Karpas-422 (cell line): ENCODE data around the gene USP12. TPM values are rescaled to one million over a fixed set of nuclear protein-coding genes. Genes with fewer than 3 reads are reported as not detected.

Experiments
- DNase-seq: peaks from one replicate; pipeline ENCODE4 v3.0.0-alpha.2; 2015
- H2AFZ ChIP-seq: fragments of 200-600 bp; sonication (generic); 2 replicates; pipeline ENCODE4 v1.6.1; 2014; ENCODE audit warnings: antibody characterized with exemption, low read length, mixed read lengths
- H3K27ac ChIP-seq: fragments of 200-600 bp; sonication (generic); 2 replicates; pipeline ENCODE4 v1.5.1; 2014; ENCODE audit warnings: mild to moderate bottlenecking, low read length, moderate library complexity
- H3K27me3 ChIP-seq: fragments of 200-600 bp; sonication (generic); 2 replicates; pipeline ENCODE4 v1.6.1; 2014; ENCODE audit warnings: low read length, mixed read lengths
- H3K36me3 ChIP-seq: fragments of 200-600 bp; sonication (generic); 2 replicates; pipeline ENCODE4 v1.6.1; 2014; ENCODE audit warnings: low read length, mixed read lengths; ENCODE audit not compliant: insufficient read depth
- H3K4me1 ChIP-seq: fragments of 200-600 bp; sonication (generic); 2 replicates; pipeline ENCODE4 v1.6.1; 2014; ENCODE audit warnings: mild to moderate bottlenecking, low read length, mixed read lengths
- H3K4me2 ChIP-seq: fragments of 200-600 bp; sonication (generic); 2 replicates; pipeline ENCODE4 v1.6.1; 2014; ENCODE audit warnings: low read length, low read depth, mild to moderate bottlenecking; ENCODE audit not compliant: poor library complexity, severe bottlenecking
- H3K4me3 ChIP-seq: fragments of 200-600 bp; sonication (generic); 2 replicates; pipeline ENCODE4 v1.5.1; 2014; ENCODE audit warnings: mild to moderate bottlenecking, antibody characterized with exemption, low read length, mixed read lengths
- H3K79me2 ChIP-seq: fragments of 200-600 bp; sonication (generic); 2 replicates; pipeline ENCODE4 v1.6.1; 2014; ENCODE audit warnings: mild to moderate bottlenecking, low read length, mixed read lengths
- H3K9ac ChIP-seq: fragments of 200-600 bp; sonication (generic); 2 replicates; pipeline ENCODE4 v1.6.0; 2014; ENCODE audit warnings: low read length
- H3K9me2 ChIP-seq: fragments of 200-600 bp; sonication (generic), shearing (Covaris generic); replicated peaks from 2 replicates; pipeline ENCODE4 v1.6.0; 2014; ENCODE audit warnings: mild to moderate bottlenecking, low read length, moderate library complexity; ENCODE audit not compliant: insufficient read depth
- H3K9me3 ChIP-seq: fragments of 300-700, 200-600 bp; sonication (generic); 2 replicates; pipeline ENCODE4 v1.6.1; 2014; ENCODE audit warnings: low read length, mixed read lengths
- H4K20me1 ChIP-seq: fragments of 200-600 bp; sonication (generic); 2 replicates; pipeline ENCODE4 v1.6.1; 2014; ENCODE audit warnings: mild to moderate bottlenecking, antibody characterized with exemption, low read length, low read depth; ENCODE audit not compliant: insufficient read depth
- total RNA-seq: library from RNA; depleted of rRNA; stranded (reverse); fragments of >200 nt; shearing (Covaris generic); gene quantifications from 2 replicates; pipeline ENCODE4 v1.2.3, GENCODE V29; 2014; ENCODE audit warnings: low replicate concordance

Gene USP12
- total RNA-seq, 1 experiment from 2014 or later, result 7.2 TPM

DNA sequence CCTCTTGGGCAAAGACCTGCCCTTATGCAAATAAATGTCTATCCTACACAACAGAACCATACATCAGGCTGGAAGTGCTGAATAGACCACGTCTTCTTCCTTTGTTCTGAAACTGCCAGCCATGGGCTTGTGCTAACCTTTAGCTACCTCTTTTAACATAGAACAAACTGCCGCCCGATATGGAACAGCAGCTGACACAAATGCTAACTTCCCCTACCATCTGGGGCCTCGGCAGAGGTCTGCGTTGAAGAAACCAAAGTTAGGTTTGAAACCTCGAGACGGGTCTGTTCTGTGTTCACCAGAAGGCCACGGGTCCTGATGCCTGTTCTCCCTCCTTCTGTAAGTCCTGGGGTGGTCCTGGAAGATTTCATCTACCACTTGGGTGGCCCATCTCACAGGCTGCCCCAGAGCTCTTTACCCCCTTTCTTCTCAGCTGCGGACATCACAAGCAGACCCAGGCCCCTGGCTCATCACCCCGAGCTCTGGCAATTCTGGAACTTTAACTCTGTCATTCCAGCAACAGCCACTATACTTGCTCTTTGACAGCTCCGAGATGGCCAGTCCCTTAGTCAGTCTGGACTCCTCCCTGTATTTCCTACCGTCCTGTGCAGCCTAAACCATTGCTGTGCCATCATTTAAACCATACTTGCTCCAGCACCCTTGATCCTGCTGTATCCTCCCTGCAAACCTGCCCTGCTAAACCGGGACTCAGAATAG, 146.7 kb downstream of the USP12 start:
- Histone ChIP-seq H3K9me3 (no peaks in the 10 kb centered on the region), H3K27ac (no peak overlapping the region), H3K4me1 (peaks cover 9% of the 10 kb centered on the region), H2AFZ (no peak overlapping the region), H3K4me3 (no peak overlapping the region), H3K9me2 (no peaks in the 10 kb centered on the region), H3K4me2 (no peak overlapping the region), H3K79me2 (no peaks in the 10 kb centered on the region), H3K9ac (no peak overlapping the region), H3K36me3 (no peaks in the 10 kb centered on the region), H4K20me1 (no peaks in the 10 kb centered on the region), H3K27me3 (no peaks in the 10 kb centered on the region)
- no peak for DNase-seq

DNA sequence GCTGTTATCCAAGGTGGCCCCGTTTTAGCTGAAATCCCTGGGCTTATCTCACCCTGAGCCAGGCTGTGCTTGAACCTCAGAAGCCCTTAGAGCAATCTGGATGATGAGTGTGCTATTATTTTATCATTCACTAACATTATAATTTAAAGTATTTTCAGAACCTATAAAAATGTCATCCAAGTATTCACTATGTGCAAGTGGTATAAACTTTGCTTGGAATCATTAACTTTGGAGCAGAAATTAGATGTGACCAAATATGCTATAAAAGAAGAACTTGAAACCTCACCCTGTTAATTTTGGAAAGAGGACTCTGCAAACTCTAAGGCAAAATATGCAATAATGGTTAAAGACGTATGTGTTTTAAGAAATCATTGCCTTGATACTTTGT, 147.5 kb downstream of the USP12 start:
- no peaks in the 10 kb centered on the region for H4K20me1 ChIP-seq
- H3K4me2 ChIP-seq, result no peak overlapping the region
- peaks cover 9% of the 10 kb centered on the region for H3K4me1 ChIP-seq
- no peaks in the 10 kb centered on the region for H3K79me2 ChIP-seq
- H3K27me3 ChIP-seq, result no peaks in the 10 kb centered on the region
- no peak overlapping the region for H3K4me3 ChIP-seq
- no peaks in the 10 kb centered on the region for H3K36me3 ChIP-seq
- H3K27ac ChIP-seq, result no peak overlapping the region
- no peaks in the 10 kb centered on the region for H3K9me2 ChIP-seq
- no peak overlapping the region for H2AFZ ChIP-seq
- DNase-seq, result no peak
- H3K9ac ChIP-seq, result no peak overlapping the region
- no peaks in the 10 kb centered on the region for H3K9me3 ChIP-seq

DNA sequence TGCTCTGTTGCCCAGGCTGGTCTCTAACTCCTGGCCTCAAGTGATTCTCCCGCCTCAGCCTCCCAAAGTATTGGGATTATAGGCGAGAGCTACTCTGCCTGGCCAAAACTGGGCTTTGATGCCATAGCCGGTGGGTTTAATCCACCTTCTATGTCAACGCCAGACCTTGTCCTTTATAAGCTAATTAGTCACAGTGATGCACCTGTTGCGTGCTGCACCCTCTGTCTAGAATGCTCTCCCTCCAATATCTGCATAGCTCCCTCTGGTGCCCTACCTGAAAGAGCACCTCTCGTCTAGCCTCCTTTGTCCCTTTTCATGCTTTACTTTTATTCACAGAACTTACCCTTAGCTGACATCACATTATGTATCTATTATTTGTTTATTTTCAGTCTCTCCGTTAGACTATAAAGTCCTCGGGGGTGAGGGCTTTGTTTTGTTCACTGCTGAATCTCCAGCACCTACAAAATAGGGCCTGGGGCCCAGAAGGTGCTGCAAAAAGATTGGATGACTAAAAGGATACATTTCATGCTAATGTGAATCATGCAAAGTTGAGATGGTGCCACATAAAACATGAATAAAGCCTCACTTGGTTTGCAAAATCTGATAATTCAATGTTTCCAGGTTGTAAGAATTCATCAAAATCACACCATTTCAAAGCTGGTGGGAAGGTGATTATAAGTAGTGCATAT, 148.1 kb downstream of the USP12 start:
- no peak for DNase-seq
- H3K27ac ChIP-seq, result no peak overlapping the region
- no peak overlapping the region for H3K9ac ChIP-seq
- no peaks in the 10 kb centered on the region for H3K79me2 ChIP-seq
- peaks cover 9% of the 10 kb centered on the region for H3K4me1 ChIP-seq
- H3K9me3 ChIP-seq, result no peaks in the 10 kb centered on the region
- no peaks in the 10 kb centered on the region for H4K20me1 ChIP-seq
- no peaks in the 10 kb centered on the region for H3K9me2 ChIP-seq
- H2AFZ ChIP-seq, result no peak overlapping the region
- H3K4me2 ChIP-seq, result no peak overlapping the region
- H3K27me3 ChIP-seq, result no peaks in the 10 kb centered on the region
- H3K36me3 ChIP-seq, result no peaks in the 10 kb centered on the region
- H3K4me3 ChIP-seq, result no peak overlapping the region

GRCh38 chr13:27022571-27023311, 148.9 kb downstream of the USP12 start:
- no peaks in the 10 kb centered on the region for H3K36me3 ChIP-seq
- H3K27me3 ChIP-seq, result no peaks in the 10 kb centered on the region
- no peak for DNase-seq
- no peak overlapping the region for H3K4me2 ChIP-seq
- peaks cover 9% of the 10 kb centered on the region for H3K4me1 ChIP-seq
- no peaks in the 10 kb centered on the region for H4K20me1 ChIP-seq
- no peaks in the 10 kb centered on the region for H3K79me2 ChIP-seq
- H3K9me3 ChIP-seq, result no peaks in the 10 kb centered on the region
- no peak overlapping the region for H3K4me3 ChIP-seq
- H3K27ac ChIP-seq, result no peak overlapping the region
- no peaks in the 10 kb centered on the region for H3K9me2 ChIP-seq
- H3K9ac ChIP-seq, result no peak overlapping the region
- H2AFZ ChIP-seq, result no peak overlapping the region

- Histone ChIP-seq H3K79me2 (no peaks in the 10 kb centered on the region), H2AFZ (no peak overlapping the region), H3K36me3 (no peaks in the 10 kb centered on the region), H3K27me3 (no peaks in the 10 kb centered on the region), H3K9me3 (no peaks in the 10 kb centered on the region), H3K9me2 (no peaks in the 10 kb centered on the region), H3K27ac (no peak overlapping the region), H3K4me2 (no peak overlapping the region), H4K20me1 (no peaks in the 10 kb centered on the region), H3K4me3 (no peak overlapping the region), H3K9ac (no peak overlapping the region), H3K4me1 (peaks cover 9% of the 10 kb centered on the region)
- DNase-seq, result no peak
Measured at GRCh38 chr13:27020415-27020814, 151.2 kb downstream of the USP12 start.

DNA sequence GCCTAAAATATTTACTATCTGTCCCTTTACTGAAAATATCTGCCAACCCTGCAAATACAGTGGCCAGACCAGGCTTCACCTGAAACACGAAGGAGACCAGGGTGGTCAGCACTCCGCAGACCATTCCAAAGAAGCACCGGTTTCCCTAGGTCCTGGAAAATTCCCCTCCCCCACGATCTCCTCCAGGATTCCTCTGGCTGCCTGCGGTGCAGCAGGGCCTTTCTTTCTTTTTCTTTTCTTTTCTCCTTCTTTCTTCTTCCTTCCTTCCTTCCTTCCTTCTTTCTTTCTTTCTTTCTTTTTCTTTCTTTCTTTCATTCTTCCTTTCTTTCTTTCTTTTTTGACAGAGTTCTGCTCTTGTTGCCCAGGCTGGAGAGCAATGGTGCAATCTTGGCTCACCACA, 152.7 kb downstream of the USP12 start:
- no peaks in the 10 kb centered on the region for H3K79me2 ChIP-seq
- no peaks in the 10 kb centered on the region for H3K27me3 ChIP-seq
- DNase-seq, result no peak
- no peaks in the 10 kb centered on the region for H3K9me3 ChIP-seq
- no peaks in the 10 kb centered on the region for H3K9me2 ChIP-seq
- H4K20me1 ChIP-seq, result no peaks in the 10 kb centered on the region
- H3K36me3 ChIP-seq, result no peaks in the 10 kb centered on the region
- H3K4me1 ChIP-seq, result no peaks in the 10 kb centered on the region
- H3K27ac ChIP-seq, result no peak overlapping the region
- no peak overlapping the region for H3K9ac ChIP-seq
- H2AFZ ChIP-seq, result no peak overlapping the region
- H3K4me2 ChIP-seq, result no peak overlapping the region
- H3K4me3 ChIP-seq, result no peak overlapping the region

DNA sequence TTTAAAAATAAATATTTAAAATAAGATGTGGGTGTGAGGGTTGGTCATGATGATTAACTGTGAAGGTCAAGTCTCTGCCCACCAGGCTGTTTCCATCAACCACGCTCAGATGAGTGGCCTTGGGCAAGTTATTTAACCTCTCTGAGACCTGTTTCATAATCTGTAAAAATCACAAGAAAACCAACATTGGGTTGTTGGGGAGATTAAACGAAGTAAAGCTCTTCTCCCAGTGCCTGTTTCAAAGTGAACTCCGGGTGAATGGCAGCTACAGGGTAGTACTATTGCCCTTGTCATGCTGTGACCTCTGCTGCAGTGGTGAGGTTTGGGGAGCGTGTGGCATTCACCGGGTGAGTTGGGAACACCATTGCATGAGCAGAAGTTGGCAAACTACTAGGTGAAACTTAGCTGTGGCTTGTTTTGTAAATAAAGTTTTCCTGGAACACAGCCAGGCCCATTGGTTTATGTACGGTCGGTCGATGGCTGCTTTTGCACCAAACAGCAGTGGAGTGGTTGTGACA, 153.2 kb downstream of the USP12 start:
- Histone ChIP-seq H3K9me3 (no peaks in the 10 kb centered on the region), H3K36me3 (no peaks in the 10 kb centered on the region), H3K4me2 (no peak overlapping the region), H3K27ac (no peak overlapping the region), H3K9ac (no peak overlapping the region), H3K4me3 (no peak overlapping the region), H3K9me2 (no peaks in the 10 kb centered on the region), H4K20me1 (no peaks in the 10 kb centered on the region), H2AFZ (no peak overlapping the region), H3K4me1 (no peaks in the 10 kb centered on the region), H3K27me3 (no peaks in the 10 kb centered on the region), H3K79me2 (no peaks in the 10 kb centered on the region)
- DNase-seq, result no peak

GRCh38 chr13:27016875-27017274, 154.7 kb downstream of the USP12 start:
- Histone ChIP-seq H4K20me1 (no peaks in the 10 kb centered on the region), H3K27ac (no peak overlapping the region), H3K9ac (no peak overlapping the region), H3K9me3 (no peaks in the 10 kb centered on the region), H3K4me1 (no peaks in the 10 kb centered on the region), H3K4me3 (no peak overlapping the region), H3K4me2 (no peak overlapping the region), H3K79me2 (no peaks in the 10 kb centered on the region), H3K36me3 (no peaks in the 10 kb centered on the region), H3K9me2 (no peaks in the 10 kb centered on the region), H2AFZ (no peak overlapping the region), H3K27me3 (no peaks in the 10 kb centered on the region)
- DNase-seq, result no peak
